Activated B cell treated with CpG ODN at 0.5 μM for 24 hours (primary cell): ENCODE results near the gene TBC1D9. TPM values are rescaled to one million over a fixed set of nuclear protein-coding genes. Genes with fewer than 3 reads are reported as not detected.
"Not testable (repeated sequence)": the region's sequence is repeated elsewhere in the genome, so short reads cannot be mapped to it uniquely, and the experiment has no call there.

Experiments
- ATAC-seq: fragments of 200-7000 bp; cut with Tn5 transposase; one replicate; pipeline ENCODE4 v1.10.0; 2021; ENCODE audit warnings: low read depth, mild to moderate bottlenecking, moderate library complexity
- CTCF ChIA-PET: fragments of 350-600 bp; sonication (Branson Sonifier 250); formaldehyde crosslinking; loops from one replicate; lab custom pipeline; 2021; ENCODE audit warnings: antibody characterized with exemption; lab: Charles Lee
- POLR2A ChIA-PET: fragments of 350-600 bp; sonication (Branson Sonifier 250); formaldehyde crosslinking; loops from one replicate; lab custom pipeline; 2021; ENCODE audit warnings: antibody characterized with exemption; lab: Charles Lee
- DNase-seq: peaks from one replicate; pipeline ENCODE4 v3.0.0; 2022
- H3K27ac Mint-ChIP-seq: one replicate; pipeline ENCODE4 v1.8.0; 2020; ENCODE audit warnings: mixed read lengths
- H3K27me3 Mint-ChIP-seq: one replicate; pipeline ENCODE4 v1.8.0; 2021; ENCODE audit warnings: mixed read lengths
- H3K36me3 Mint-ChIP-seq: one replicate; pipeline ENCODE4 v1.8.0; 2021; ENCODE audit warnings: low read depth, mixed read lengths
- H3K4me1 Mint-ChIP-seq: one replicate; pipeline ENCODE4 v1.8.0; 2021; ENCODE audit warnings: mixed read lengths
- H3K4me3 Mint-ChIP-seq: one replicate; pipeline ENCODE4 v1.8.0; 2020; ENCODE audit warnings: mild to moderate bottlenecking, mixed read lengths
- H3K9me3 Mint-ChIP-seq: one replicate; pipeline ENCODE4 v1.8.0; 2020; ENCODE audit warnings: mixed read lengths
- intact Hi-C: fragments of 100-400 bp; cut with micrococcal nuclease; formaldehyde crosslinking; loops from one replicate; pipeline ENCODE4 v1.15.1; 2024
- total RNA-seq: library from RNA; stranded (reverse); gene quantifications from 2 replicates; pipeline ENCODE4 v1.2.3, GENCODE V29; 2022
- TF ChIP-seq, protein P1 (sequence below): fragments of 200-600 bp; IDR thresholded peaks from one replicate; pipeline ENCODE4 v1.8.0; 2022; ENCODE audit warnings: antibody characterized with exemption, mild to moderate bottlenecking

The TBC1D9 gene
- total RNA-seq, 1 donor from 2014 or later, result 46.0 TPM

GRCh38 chr4:140750470-140750869 lies 5.7 kb downstream of the TBC1D9 start:
- H3K9me3 Mint-ChIP-seq, result peaks cover 3% of the 10 kb centered on the region
- peak overlapping the region; percentile 56 for H3K27ac Mint-ChIP-seq
- ChIA-PET CTCF (interaction anchor here (0.7 to 0.9 kb wide), 2 partner anchors 390 to 1455 kb away, joined by 3 to 4 read pairs; no protein-coding TSS in a partner anchor), POLR2A (interaction anchor here (0.6 to 1.7 kb wide), 6 partner anchors 30 to 1457 kb away, joined by 3 to 13 read pairs (median 4); no protein-coding TSS in a partner anchor)
- TF ChIP-seq, protein P1, sequence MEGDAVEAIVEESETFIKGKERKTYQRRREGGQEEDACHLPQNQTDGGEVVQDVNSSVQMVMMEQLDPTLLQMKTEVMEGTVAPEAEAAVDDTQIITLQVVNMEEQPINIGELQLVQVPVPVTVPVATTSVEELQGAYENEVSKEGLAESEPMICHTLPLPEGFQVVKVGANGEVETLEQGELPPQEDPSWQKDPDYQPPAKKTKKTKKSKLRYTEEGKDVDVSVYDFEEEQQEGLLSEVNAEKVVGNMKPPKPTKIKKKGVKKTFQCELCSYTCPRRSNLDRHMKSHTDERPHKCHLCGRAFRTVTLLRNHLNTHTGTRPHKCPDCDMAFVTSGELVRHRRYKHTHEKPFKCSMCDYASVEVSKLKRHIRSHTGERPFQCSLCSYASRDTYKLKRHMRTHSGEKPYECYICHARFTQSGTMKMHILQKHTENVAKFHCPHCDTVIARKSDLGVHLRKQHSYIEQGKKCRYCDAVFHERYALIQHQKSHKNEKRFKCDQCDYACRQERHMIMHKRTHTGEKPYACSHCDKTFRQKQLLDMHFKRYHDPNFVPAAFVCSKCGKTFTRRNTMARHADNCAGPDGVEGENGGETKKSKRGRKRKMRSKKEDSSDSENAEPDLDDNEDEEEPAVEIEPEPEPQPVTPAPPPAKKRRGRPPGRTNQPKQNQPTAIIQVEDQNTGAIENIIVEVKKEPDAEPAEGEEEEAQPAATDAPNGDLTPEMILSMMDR, result no peak
- H3K4me3 Mint-ChIP-seq, result peak overlapping the region; percentile 57
- ATAC-seq (no peak), DNase-seq (no peak)
- H3K27me3 Mint-ChIP-seq, result no peaks in the 10 kb centered on the region
- peaks cover 30% of the 10 kb centered on the region for H3K36me3 Mint-ChIP-seq
- intact Hi-C loops, result no loop called here
- peaks cover 75% of the 10 kb centered on the region for H3K4me1 Mint-ChIP-seq

- intact Hi-C loops, result no loop called here
- ATAC-seq, result no peak
- Mint-ChIP-seq H3K4me3 (no peak overlapping the region), H3K36me3 (peaks cover 28% of the 10 kb centered on the region), H3K4me1 (peaks cover 80% of the 10 kb centered on the region), H3K27ac (peak overlapping the region; percentile 73), H3K9me3 (peaks cover 3% of the 10 kb centered on the region), H3K27me3 (no peaks in the 10 kb centered on the region)
- POLR2A ChIA-PET, result interaction anchor here (1.1 to 2.1 kb wide), 2 partner anchors 9 to 29 kb away, joined by 6 to 8 read pairs; partner anchors contain the start of gene TBC1D9
- TF ChIP-seq, protein P1, result no peak
- CTCF ChIA-PET, result no interaction called here
- DNase-seq, result no peak
Observed at GRCh38 chr4:140748171-140748570, 8.0 kb downstream of the TBC1D9 start.

GRCh38 chr4:140746546-140746945 lies 9.6 kb downstream of the TBC1D9 start:
- Mint-ChIP-seq H3K4me3 (peak overlapping the region; percentile 4), H3K4me1 (peaks cover 81% of the 10 kb centered on the region), H3K27ac (peak overlapping the region; percentile 60), H3K36me3 (peaks cover 20% of the 10 kb centered on the region)
- POLR2A ChIA-PET, result interaction anchor here (2.1 kb wide), 1 partner anchor 10 kb away, joined by 6 read pairs; the partner anchor contains the start of gene TBC1D9
- intact Hi-C loops, CTCF ChIA-PET, H3K9me3 Mint-ChIP-seq, H3K27me3 Mint-ChIP-seq, DNase-seq, ATAC-seq: not testable (repeated sequence)

GRCh38 chr4:140744421-140744820 lies 11.8 kb downstream of the TBC1D9 start:
- intact Hi-C loops, result loop anchor here (5.0 kb wide), 2 partner anchors 37 to 72 kb away; no protein-coding TSS in a partner anchor
- Mint-ChIP-seq H3K36me3 (peaks cover 21% of the 10 kb centered on the region), H3K4me1 (peaks cover 84% of the 10 kb centered on the region), H3K27me3 (no peaks in the 10 kb centered on the region), H3K4me3 (peak overlapping the region; percentile 19), H3K27ac (peak overlapping the region; percentile 97), H3K9me3 (peaks cover 3% of the 10 kb centered on the region)
- CTCF ChIA-PET, result interaction anchor here (1.0 to 3.1 kb wide), 4 partner anchors 9 to 106 kb away, joined by 3 to 20 read pairs (median 5); partner anchors contain the start of gene TBC1D9
- ATAC-seq (no peak), DNase-seq (no peak)
- POLR2A ChIA-PET, result interaction anchor here (0.7 to 5.8 kb wide), 9 partner anchors 9 to 414 kb away, joined by 4 to 70 read pairs (median 8); partner anchors contain the start of gene TBC1D9
- TF ChIP-seq, protein P1, result no peak

GRCh38 chr4:140743194-140743931 lies 12.8 kb downstream of the TBC1D9 start:
- Mint-ChIP-seq H3K27ac (peak overlapping the region; percentile 97), H3K27me3 (no peaks in the 10 kb centered on the region), H3K9me3 (peaks cover 3% of the 10 kb centered on the region), H3K36me3 (peaks cover 22% of the 10 kb centered on the region), H3K4me1 (peaks cover 88% of the 10 kb centered on the region), H3K4me3 (peak overlapping the region; percentile 80)
- ChIA-PET CTCF (interaction anchor here (0.6 to 3.1 kb wide), 15 partner anchors 10 to 141 kb away, joined by 3 to 20 read pairs (median 5); partner anchors contain the start of gene TBC1D9), POLR2A (interaction anchor here (0.5 to 5.8 kb wide), 18 partner anchors 10 to 1661 kb away, joined by 3 to 70 read pairs (median 5); partner anchors contain the start of gene TBC1D9)
- intact Hi-C loops, result loop anchor here (1.0 to 5.0 kb wide), 11 partner anchors 10 to 371 kb away; partner anchors contain the start of gene SCOC
- ATAC-seq, result peak; percentile 77
- no peak for DNase-seq
- TF ChIP-seq, protein P1, result no peak
